HepG2 (cell line): ENCODE data around the gene TMEM39B. TPM values are rescaled to one million over a fixed set of nuclear protein-coding genes. Genes with fewer than 3 reads are reported as not detected.

Experiments
- AGO2 ChIP-seq: fragments of 200-400 bp; formaldehyde crosslinking; optimal IDR thresholded peaks from 2 replicates; pipeline ENCODE3; 2017; ENCODE audit warnings: mild to moderate bottlenecking, low read depth, low read length, moderate library complexity
- CSRNP1 ChIP-seq: sonication (generic); formaldehyde crosslinking; IDR thresholded peaks from 2 replicates; pipeline ENCODE4 v1.8.1; 2023; ENCODE audit warnings: mild to moderate bottlenecking, missing genetic modification reagents
- EEA1 ChIP-seq: sonication (generic); formaldehyde crosslinking; IDR thresholded peaks from 2 replicates; pipeline ENCODE4 v1.5.1; 2020; ENCODE audit warnings: mild to moderate bottlenecking, missing genetic modification reagents, borderline replicate concordance
- FOXJ3 ChIP-seq: sonication (generic); formaldehyde crosslinking; IDR thresholded peaks from 2 replicates; pipeline ENCODE4 v1.4.0; 2020; ENCODE audit warnings: missing genetic modification reagents, mild to moderate bottlenecking, borderline replicate concordance
- GTF3A ChIP-seq: sonication (generic); formaldehyde crosslinking; conservative IDR thresholded peaks from 2 replicates; pipeline ENCODE4 v1.4.0; 2020; ENCODE audit warnings: mild to moderate bottlenecking, missing genetic modification reagents
- HIC2 ChIP-seq: sonication (generic); formaldehyde crosslinking; IDR thresholded peaks from 2 replicates; pipeline ENCODE4 v1.9.0; 2022; ENCODE audit warnings: low read depth, missing genetic modification reagents
- KAT2B ChIP-seq: fragments of 150-350 bp; IDR thresholded peaks from 2 replicates; pipeline ENCODE4 v1.6.1; 2014; ENCODE audit warnings: low read depth, low read length, borderline replicate concordance
- NFE2L1 ChIP-seq: sonication (generic); formaldehyde crosslinking; IDR thresholded peaks from 2 replicates; pipeline ENCODE4 v1.4.0; 2020; ENCODE audit warnings: missing genetic modification reagents, mild to moderate bottlenecking, borderline replicate concordance
- PRDM4 ChIP-seq: sonication (generic); formaldehyde crosslinking; IDR thresholded peaks from 2 replicates; pipeline ENCODE4 v1.9.0; 2021; ENCODE audit warnings: missing genetic modification reagents, borderline replicate concordance
- RFX1 ChIP-seq: fragments of 450-650 bp; IDR thresholded peaks from 2 replicates; pipeline ENCODE4 v1.6.1; 2017
- SALL2 ChIP-seq: sonication (generic); formaldehyde crosslinking; IDR thresholded peaks from 2 replicates; pipeline ENCODE4 v1.8.1; 2023; ENCODE audit warnings: mild to moderate bottlenecking, missing genetic modification reagents, inconsistent platforms
- YEATS2 ChIP-seq: sonication (generic); formaldehyde crosslinking; IDR thresholded peaks from 2 replicates; pipeline ENCODE4 v1.4.0; 2020; ENCODE audit warnings: missing genetic modification reagents, borderline replicate concordance
- ZHX1 ChIP-seq: sonication (generic); formaldehyde crosslinking; IDR thresholded peaks from 2 replicates; pipeline ENCODE4 v1.8.1; 2022; ENCODE audit warnings: low read depth, mild to moderate bottlenecking, missing genetic modification reagents
- ZNF230 ChIP-seq: sonication (generic); formaldehyde crosslinking; IDR thresholded peaks from 2 replicates; pipeline ENCODE4 v1.4.0; 2020; ENCODE audit warnings: mild to moderate bottlenecking, missing genetic modification reagents
- ZNF280B ChIP-seq: sonication (generic); formaldehyde crosslinking; IDR thresholded peaks from 2 replicates; pipeline ENCODE4 v1.5.0; 2020; ENCODE audit warnings: missing genetic modification reagents, mild to moderate bottlenecking, borderline replicate concordance
- ZNF446 ChIP-seq: sonication (generic); formaldehyde crosslinking; IDR thresholded peaks from 2 replicates; pipeline ENCODE4 v1.5.0; 2020; ENCODE audit warnings: mild to moderate bottlenecking, missing genetic modification reagents
- ZNF615 ChIP-seq: sonication (generic); formaldehyde crosslinking; IDR thresholded peaks from 2 replicates; pipeline ENCODE4 v1.5.0; 2020; ENCODE audit warnings: mild to moderate bottlenecking, missing genetic modification reagents, borderline replicate concordance
- ZNF781 ChIP-seq: sonication (generic); formaldehyde crosslinking; IDR thresholded peaks from 2 replicates; pipeline ENCODE4 v1.5.1; 2020; ENCODE audit warnings: borderline replicate concordance, mild to moderate bottlenecking, missing genetic modification reagents; ENCODE audit errors: not compliant biosample characterization
- polyA plus RNA-seq, 8 experiments: library from polyadenylated mRNA; depleted of rRNA in 3 of 8; stranded (reverse) in 7 of 8; unstranded in 1 of 8; fragments of >200 nt; fragmentation: Illumina TruSeq in 4 of 8; extraction: Trizol in 4 of 8; gene quantifications; 2 replicates each; pipeline versions ENCODE4 v1.2.1 to v1.2.3, GENCODE V29; 2011 to 2016; ENCODE audit warnings: low read depth in 4 of 8, missing spikeins in 1 of 8, mixed read lengths in 1 of 8; ENCODE audit not compliant: insufficient read depth in 1 of 8
- total RNA-seq, 5 experiments: library from RNA; depleted of rRNA; stranded (reverse); fragments of >200 nt; fragmentation: Illumina TruSeq; extraction: Trizol; gene quantifications; 2 replicates each; pipeline ENCODE4 v1.2.3, GENCODE V29; 2016; ENCODE audit warnings: low read depth in 1 of 5

Gene TMEM39B
- total and polyA plus RNA-seq, 2 of the 13 experiments (the other 11 are each of a cell fraction or from before 2014, with no cell fraction given): 4.9 to 10.4 TPM

GRCh38 chr1:32072622-32073298 is at the start of gene TMEM39B (continued):
- no peak for TF ChIP-seq NFE2L1 (CRISPR knock-in tag)
- TF ChIP-seq ZNF781 (CRISPR knock-in tag): peak; percentile 34
- TF ChIP-seq ZNF230 (CRISPR knock-in tag): peak; percentile 57; the same call in 1 of the 2 replicates
- no peak for TF ChIP-seq ZNF615 (CRISPR knock-in tag)
- TF ChIP-seq YEATS2 (CRISPR knock-in tag): no peak; the same call in 1 of the 2 replicates
- no peak for TF ChIP-seq ZHX1 (CRISPR knock-in tag)
- TF ChIP-seq RFX1: no peak
- TF ChIP-seq HIC2 (CRISPR knock-in tag): no peak; the same call in 1 of the 2 replicates
- TF ChIP-seq KAT2B: no peak
- no peak for TF ChIP-seq PRDM4
- TF ChIP-seq GTF3A (CRISPR knock-in tag): peak; percentile 81; the same call in 1 of the 2 replicates
- no peak for TF ChIP-seq EEA1 (CRISPR knock-in tag)
- peak; percentile 95 for TF ChIP-seq SALL2 (CRISPR knock-in tag)
- TF ChIP-seq AGO2: peak; percentile 68
- peak; percentile 83 for TF ChIP-seq CSRNP1 (CRISPR knock-in tag)
- TF ChIP-seq FOXJ3 (CRISPR knock-in tag): 0 out of 2 replicates have a peak, but pooled peaks have one; percentile 28
- peak; percentile 69; the same call in 1 of the 2 replicates for TF ChIP-seq ZNF446 (CRISPR knock-in tag)
- no peak; the same call in 1 of the 2 replicates for TF ChIP-seq ZNF280B (CRISPR knock-in tag)
